Loucy (cell line): ENCODE results near the gene STX18.

Experiments used
- H2AFZ ChIP-seq: fragments of 200-600 bp; sonication (generic); 2 replicates; pipeline ENCODE4 v1.6.0; 2016; ENCODE audit warnings: antibody characterized with exemption, mild to moderate bottlenecking, low read length, moderate library complexity
- H3F3A ChIP-seq: fragments of 200-600 bp; 2 replicates; pipeline ENCODE4 v1.6.0; 2016; ENCODE audit warnings: antibody characterized with exemption, low read depth, mild to moderate bottlenecking
- H3K27me3 ChIP-seq: fragments of 200-600 bp; sonication (generic); 2 replicates; pipeline ENCODE4 v1.6.1; 2014; ENCODE audit warnings: low read length, mild to moderate bottlenecking; ENCODE audit not compliant: insufficient read depth, poor library complexity, severe bottlenecking
- H3K36me3 ChIP-seq: fragments of 200-600 bp; sonication (generic); 2 replicates; pipeline ENCODE4 v1.6.1; 2016; ENCODE audit warnings: low read length; ENCODE audit not compliant: insufficient read depth
- H3K4me1 ChIP-seq: fragments of 200-600 bp; sonication (generic); 2 replicates; pipeline ENCODE4 v1.5.1; 2014; ENCODE audit warnings: low read length, mild to moderate bottlenecking; ENCODE audit not compliant: insufficient read depth, poor library complexity, severe bottlenecking
- H3K4me2 ChIP-seq: fragments of 200-600 bp; sonication (generic); 2 replicates; pipeline ENCODE4 v1.6.0; 2014; ENCODE audit warnings: antibody characterized with exemption, low read length, low read depth, mild to moderate bottlenecking; ENCODE audit not compliant: poor library complexity, severe bottlenecking
- H3K4me3 ChIP-seq: fragments of 200-600 bp; sonication (generic); 2 replicates; pipeline ENCODE4 v1.5.1; 2014; ENCODE audit warnings: low read length, mild to moderate bottlenecking, mixed read lengths; ENCODE audit not compliant: poor library complexity, severe bottlenecking
- H3K79me2 ChIP-seq: fragments of 200-600 bp; sonication (generic); 2 replicates; pipeline ENCODE4 v1.6.1; 2014; ENCODE audit warnings: low read length; ENCODE audit not compliant: insufficient read depth
- H3K9ac ChIP-seq: fragments of 200-600 bp; sonication (generic); 2 replicates; pipeline ENCODE4 v1.6.0; 2014; ENCODE audit warnings: mild to moderate bottlenecking, low read depth, low read length, moderate library complexity; ENCODE audit not compliant: poor library complexity, severe bottlenecking
- H3K9me2 ChIP-seq: fragments of 200-600 bp; sonication (generic); replicated peaks from 2 replicates; pipeline ENCODE4 v1.6.1; 2016; ENCODE audit warnings: low read depth, low read length, mixed read lengths
- H3K9me3 ChIP-seq: fragments of 200-600 bp; sonication (generic); 2 replicates; pipeline ENCODE4 v1.6.1; 2014; ENCODE audit warnings: mild to moderate bottlenecking, antibody characterized with exemption, low read length, low read depth; ENCODE audit not compliant: insufficient read depth
- H4K20me1 ChIP-seq: fragments of 200-600 bp; sonication (generic); 2 replicates; pipeline ENCODE4 v1.6.0; 2014; ENCODE audit warnings: antibody characterized with exemption, low read length, mild to moderate bottlenecking; ENCODE audit not compliant: insufficient read depth, poor library complexity, severe bottlenecking
- CTCF ChIP-seq: fragments of 200-600 bp; sonication (generic); conservative IDR thresholded peaks from 2 replicates; pipeline ENCODE4 v1.5.1; 2014; ENCODE audit warnings: mild to moderate bottlenecking, antibody characterized with exemption, low read length
- EZH2phosphoT487 ChIP-seq: fragments of 200-600 bp; IDR thresholded peaks from 2 replicates; pipeline ENCODE4 v1.6.1; 2018; ENCODE audit warnings: antibody characterized with exemption, mild to moderate bottlenecking, moderate library complexity, borderline replicate concordance

Gene STX18

DNA sequence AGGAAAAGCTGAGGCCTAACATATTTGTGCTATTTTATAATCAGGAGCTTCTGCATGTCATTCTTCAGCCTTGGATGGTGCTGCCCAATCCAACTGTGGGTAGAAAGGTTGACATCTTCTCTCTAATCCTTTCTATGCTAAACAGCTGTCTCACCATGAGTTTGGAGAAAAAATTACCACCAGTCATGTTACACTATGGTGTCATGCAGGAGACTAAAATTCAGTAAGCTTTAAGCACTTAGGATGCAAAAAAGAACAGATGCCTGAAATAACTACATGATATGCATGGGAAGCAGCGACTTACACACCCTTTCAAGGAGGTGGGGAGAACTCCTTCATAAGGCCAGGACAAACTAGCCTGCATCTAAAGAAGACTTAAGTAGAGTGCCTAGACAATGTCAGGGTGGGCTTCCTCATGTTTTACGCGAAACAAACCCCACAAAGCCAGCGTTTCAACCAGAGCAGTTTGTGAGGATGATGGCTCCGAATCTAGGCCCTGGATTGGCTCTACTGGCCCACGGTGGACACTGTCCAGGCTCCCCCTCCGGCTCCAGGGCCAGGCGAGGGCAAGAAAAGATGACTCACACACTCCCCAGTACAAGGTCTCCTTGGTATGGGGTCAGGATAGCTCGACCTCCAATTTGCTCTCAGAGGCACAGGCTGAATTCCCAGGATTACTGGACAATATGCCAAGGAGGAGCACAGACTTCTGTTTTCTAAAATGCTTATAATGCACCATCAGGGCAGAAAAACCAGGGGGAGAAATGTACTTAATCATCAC lies 45.1 kb downstream of the STX18 start:
- H3K36me3 ChIP-seq: no peaks in the 10 kb centered on the region
- no peak overlapping the region for H3K4me3 ChIP-seq
- no peak overlapping the region for H2AFZ ChIP-seq
- no peak overlapping the region for H3K4me2 ChIP-seq
- no peak for TF ChIP-seq CTCF
- no peak for TF ChIP-seq EZH2phosphoT487
- H3K79me2 ChIP-seq: peaks cover 6% of the 10 kb centered on the region; the same call in 1 of the 2 replicates
- no peaks in the 10 kb centered on the region for H3K9me3 ChIP-seq
- no peaks in the 10 kb centered on the region for H3K9me2 ChIP-seq
- peaks cover 3% of the 10 kb centered on the region for H3K4me1 ChIP-seq
- no peaks in the 10 kb centered on the region for H3F3A ChIP-seq
- H3K27me3 ChIP-seq: no peaks in the 10 kb centered on the region
- H4K20me1 ChIP-seq: peaks cover 1% of the 10 kb centered on the region
- H3K9ac ChIP-seq: no peak overlapping the region

GRCh38 chr4:4494882-4495281 lies 47.0 kb downstream of the STX18 start:
- Histone ChIP-seq H3K9me2 (no peaks in the 10 kb centered on the region), H3K4me3 (no peak overlapping the region), H3K79me2 (no peaks in the 10 kb centered on the region), H3K27me3 (no peaks in the 10 kb centered on the region), H3K4me2 (no peak overlapping the region), H3K4me1 (no peaks in the 10 kb centered on the region), H2AFZ (no peak overlapping the region), H3K36me3 (no peaks in the 10 kb centered on the region), H3K9ac (no peak overlapping the region), H4K20me1 (peaks cover 5% of the 10 kb centered on the region), H3K9me3 (no peaks in the 10 kb centered on the region), H3F3A (no peaks in the 10 kb centered on the region)
- TF ChIP-seq EZH2phosphoT487: no peak
- TF ChIP-seq CTCF: no peak

- Histone ChIP-seq H3K4me1 (no peaks in the 10 kb centered on the region), H2AFZ (no peak overlapping the region), H3K27me3 (no peaks in the 10 kb centered on the region), H3K4me2 (no peak overlapping the region), H3K9me3 (no peaks in the 10 kb centered on the region), H3K9me2 (no peaks in the 10 kb centered on the region), H3K36me3 (no peaks in the 10 kb centered on the region), H3K9ac (no peak overlapping the region), H4K20me1 (peaks cover 11% of the 10 kb centered on the region), H3K4me3 (no peak overlapping the region), H3K79me2 (no peaks in the 10 kb centered on the region), H3F3A (no peaks in the 10 kb centered on the region)
- TF ChIP-seq EZH2phosphoT487 (no peak), CTCF (no peak)
These were observed 49.5 kb downstream of the STX18 start for GRCh38 chr4:4492161-4492847.
